ENCODE data around the gene PARVA. TPM values are rescaled to one million over a fixed set of nuclear protein-coding genes. Genes with fewer than 3 reads are reported as not detected.

PARVA gene
- total RNA-seq, 1 experiment from 2014 or later: 29.1 TPM

DNA sequence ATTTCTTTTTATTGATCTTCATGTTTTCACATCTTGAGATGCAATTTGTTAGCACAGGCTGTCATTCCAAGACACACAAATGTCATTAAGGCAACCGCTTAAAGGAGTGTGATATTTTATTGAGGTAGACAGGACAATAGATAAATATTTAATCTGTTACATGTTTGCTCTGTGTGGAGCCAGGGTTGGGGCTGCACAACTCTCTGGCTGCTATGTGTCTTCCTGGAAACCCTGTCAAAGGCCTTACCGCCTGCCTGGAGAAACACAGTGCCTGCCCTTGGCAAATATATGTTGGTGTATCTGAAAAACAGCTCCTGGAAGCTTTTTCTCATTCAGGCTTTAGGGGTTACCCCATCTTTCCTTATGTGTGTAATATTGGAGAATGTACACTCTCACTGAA lies 157.2 kb downstream of the PARVA start:
- no TSS peak for BruUV-seq (replicated peaks)
- Histone ChIP-seq H3K27me3 (ENCODE audit: control insufficient read depth, insufficient read depth, low read length) (no peaks in the 10 kb centered on the region), H3K9me3 (ENCODE audit: control insufficient read depth, insufficient read depth, low read depth, low read length) (no peaks in the 10 kb centered on the region), H3K4me3 (ENCODE audit: low read depth in 2 of 2, low read length in 2 of 2) (no peak overlapping the region), H3K36me3 (ENCODE audit: control insufficient read depth, insufficient read depth, low read length) (no peaks in the 10 kb centered on the region), H3K4me1 (ENCODE audit: control insufficient read depth, insufficient read depth, low read length) (no peaks in the 10 kb centered on the region), H3K27ac (ENCODE audit: low read length) (no peak overlapping the region)
- ChIA-PET POLR2A (no interaction called here), CTCF (no interaction called here)
- intact Hi-C loops (cut with micrococcal nuclease; ENCODE audit: unreplicated experiment) (no loop called here), in situ Hi-C loops (cut with HindIII; ENCODE audit: low pct_unique_long_range_greater_than_20kb, low sequenced_read_pairs) (no loop called here)
- ATAC-seq (peak; percentile 66; the same call in 1 of the 2 replicates), DNase-seq (ENCODE audit: low read depth, low spot score) (no peak)
- TF ChIP-seq SIN3A (IDR thresholded peaks at IDR 0.05; ENCODE audit: borderline replicate concordance, insufficient read depth, low read depth, low read length) (no peak), POLR2AphosphoS5 (IDR thresholded peaks at IDR 0.05; ENCODE audit: low read depth, low read length) (no peak), TCF7L2 (IDR thresholded peaks at IDR 0.05; ENCODE audit: low read depth, low read length) (no peak)
- TF ChIP-seq, protein P1, sequence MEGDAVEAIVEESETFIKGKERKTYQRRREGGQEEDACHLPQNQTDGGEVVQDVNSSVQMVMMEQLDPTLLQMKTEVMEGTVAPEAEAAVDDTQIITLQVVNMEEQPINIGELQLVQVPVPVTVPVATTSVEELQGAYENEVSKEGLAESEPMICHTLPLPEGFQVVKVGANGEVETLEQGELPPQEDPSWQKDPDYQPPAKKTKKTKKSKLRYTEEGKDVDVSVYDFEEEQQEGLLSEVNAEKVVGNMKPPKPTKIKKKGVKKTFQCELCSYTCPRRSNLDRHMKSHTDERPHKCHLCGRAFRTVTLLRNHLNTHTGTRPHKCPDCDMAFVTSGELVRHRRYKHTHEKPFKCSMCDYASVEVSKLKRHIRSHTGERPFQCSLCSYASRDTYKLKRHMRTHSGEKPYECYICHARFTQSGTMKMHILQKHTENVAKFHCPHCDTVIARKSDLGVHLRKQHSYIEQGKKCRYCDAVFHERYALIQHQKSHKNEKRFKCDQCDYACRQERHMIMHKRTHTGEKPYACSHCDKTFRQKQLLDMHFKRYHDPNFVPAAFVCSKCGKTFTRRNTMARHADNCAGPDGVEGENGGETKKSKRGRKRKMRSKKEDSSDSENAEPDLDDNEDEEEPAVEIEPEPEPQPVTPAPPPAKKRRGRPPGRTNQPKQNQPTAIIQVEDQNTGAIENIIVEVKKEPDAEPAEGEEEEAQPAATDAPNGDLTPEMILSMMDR (IDR thresholded peaks at IDR 0.05): no peak
- TF ChIP-seq, protein P2, sequence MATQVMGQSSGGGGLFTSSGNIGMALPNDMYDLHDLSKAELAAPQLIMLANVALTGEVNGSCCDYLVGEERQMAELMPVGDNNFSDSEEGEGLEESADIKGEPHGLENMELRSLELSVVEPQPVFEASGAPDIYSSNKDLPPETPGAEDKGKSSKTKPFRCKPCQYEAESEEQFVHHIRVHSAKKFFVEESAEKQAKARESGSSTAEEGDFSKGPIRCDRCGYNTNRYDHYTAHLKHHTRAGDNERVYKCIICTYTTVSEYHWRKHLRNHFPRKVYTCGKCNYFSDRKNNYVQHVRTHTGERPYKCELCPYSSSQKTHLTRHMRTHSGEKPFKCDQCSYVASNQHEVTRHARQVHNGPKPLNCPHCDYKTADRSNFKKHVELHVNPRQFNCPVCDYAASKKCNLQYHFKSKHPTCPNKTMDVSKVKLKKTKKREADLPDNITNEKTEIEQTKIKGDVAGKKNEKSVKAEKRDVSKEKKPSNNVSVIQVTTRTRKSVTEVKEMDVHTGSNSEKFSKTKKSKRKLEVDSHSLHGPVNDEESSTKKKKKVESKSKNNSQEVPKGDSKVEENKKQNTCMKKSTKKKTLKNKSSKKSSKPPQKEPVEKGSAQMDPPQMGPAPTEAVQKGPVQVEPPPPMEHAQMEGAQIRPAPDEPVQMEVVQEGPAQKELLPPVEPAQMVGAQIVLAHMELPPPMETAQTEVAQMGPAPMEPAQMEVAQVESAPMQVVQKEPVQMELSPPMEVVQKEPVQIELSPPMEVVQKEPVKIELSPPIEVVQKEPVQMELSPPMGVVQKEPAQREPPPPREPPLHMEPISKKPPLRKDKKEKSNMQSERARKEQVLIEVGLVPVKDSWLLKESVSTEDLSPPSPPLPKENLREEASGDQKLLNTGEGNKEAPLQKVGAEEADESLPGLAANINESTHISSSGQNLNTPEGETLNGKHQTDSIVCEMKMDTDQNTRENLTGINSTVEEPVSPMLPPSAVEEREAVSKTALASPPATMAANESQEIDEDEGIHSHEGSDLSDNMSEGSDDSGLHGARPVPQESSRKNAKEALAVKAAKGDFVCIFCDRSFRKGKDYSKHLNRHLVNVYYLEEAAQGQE (IDR thresholded peaks at IDR 0.05; ENCODE audit: insufficient read depth in 1 of 2, low read depth in 2 of 2, low read length in 1 of 2): no peak

DNA sequence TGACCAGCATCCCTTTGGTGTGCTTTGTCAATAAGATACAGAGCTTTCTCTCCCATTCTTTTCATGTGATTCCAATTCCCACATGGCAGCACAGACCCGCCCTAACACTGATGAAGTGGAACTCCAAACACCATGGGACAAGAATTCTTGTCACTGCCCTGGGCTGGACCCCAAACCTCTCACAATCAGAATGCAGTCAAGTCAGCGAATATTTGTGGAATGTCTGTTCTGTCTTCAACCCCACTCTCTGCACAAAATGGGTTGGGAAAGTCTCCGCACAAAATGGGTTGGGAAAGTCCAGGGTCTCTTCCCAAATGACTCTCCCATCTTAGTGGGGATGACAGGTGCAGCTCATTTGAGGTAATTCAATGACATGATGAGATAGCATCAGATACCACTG lies 157.9 kb downstream of the PARVA start:
- ChIA-PET POLR2A (no interaction called here), CTCF (no interaction called here)
- in situ Hi-C loops (cut with HindIII; ENCODE audit: low pct_unique_long_range_greater_than_20kb, low sequenced_read_pairs): no loop called here
- H3K36me3 ChIP-seq (ENCODE audit: control insufficient read depth, insufficient read depth, low read length): no peaks in the 10 kb centered on the region
- no peak for ATAC-seq
- intact Hi-C loops (cut with micrococcal nuclease; ENCODE audit: unreplicated experiment): no loop called here
- no peaks in the 10 kb centered on the region for H3K27me3 ChIP-seq (ENCODE audit: control insufficient read depth, insufficient read depth, low read length)
- no TSS peak for BruUV-seq (replicated peaks)
- no peak for DNase-seq (ENCODE audit: low read depth, low spot score)
- TF ChIP-seq, protein P1 (IDR thresholded peaks at IDR 0.05): no peak
- TF ChIP-seq TCF7L2 (IDR thresholded peaks at IDR 0.05; ENCODE audit: low read depth, low read length) (no peak), POLR2AphosphoS5 (IDR thresholded peaks at IDR 0.05; ENCODE audit: low read depth, low read length) (no peak), SIN3A (IDR thresholded peaks at IDR 0.05; ENCODE audit: borderline replicate concordance, insufficient read depth, low read depth, low read length) (no peak)
- TF ChIP-seq, protein P2 (IDR thresholded peaks at IDR 0.05; ENCODE audit: insufficient read depth in 1 of 2, low read depth in 2 of 2, low read length in 1 of 2): no peak
- no peak overlapping the region for H3K4me3 ChIP-seq (ENCODE audit: low read depth in 2 of 2, low read length in 2 of 2)
- no peaks in the 10 kb centered on the region for H3K9me3 ChIP-seq (ENCODE audit: control insufficient read depth, insufficient read depth, low read depth, low read length)
- H3K4me1 ChIP-seq (ENCODE audit: control insufficient read depth, insufficient read depth, low read length): no peaks in the 10 kb centered on the region
- H3K27ac ChIP-seq (ENCODE audit: low read length): no peak overlapping the region

Measured in Panc1 (cell line).